ENCODE measurements around the gene GPR152. TPM values are rescaled to one million over a fixed set of nuclear protein-coding genes. Genes with fewer than 3 reads are reported as not detected.
A peak's percentile ranks its signal among the peaks of the same experiment; 100 is the strongest.
"Not testable (repeated sequence)": the region's sequence is repeated elsewhere in the genome, so short reads cannot be mapped to it uniquely, and the experiment has no call there.

Gene GPR152
- total and polyA plus RNA-seq, 4 experiments from 2014 or later = 0.35 to 1.7 TPM; not detected in 2

DNA sequence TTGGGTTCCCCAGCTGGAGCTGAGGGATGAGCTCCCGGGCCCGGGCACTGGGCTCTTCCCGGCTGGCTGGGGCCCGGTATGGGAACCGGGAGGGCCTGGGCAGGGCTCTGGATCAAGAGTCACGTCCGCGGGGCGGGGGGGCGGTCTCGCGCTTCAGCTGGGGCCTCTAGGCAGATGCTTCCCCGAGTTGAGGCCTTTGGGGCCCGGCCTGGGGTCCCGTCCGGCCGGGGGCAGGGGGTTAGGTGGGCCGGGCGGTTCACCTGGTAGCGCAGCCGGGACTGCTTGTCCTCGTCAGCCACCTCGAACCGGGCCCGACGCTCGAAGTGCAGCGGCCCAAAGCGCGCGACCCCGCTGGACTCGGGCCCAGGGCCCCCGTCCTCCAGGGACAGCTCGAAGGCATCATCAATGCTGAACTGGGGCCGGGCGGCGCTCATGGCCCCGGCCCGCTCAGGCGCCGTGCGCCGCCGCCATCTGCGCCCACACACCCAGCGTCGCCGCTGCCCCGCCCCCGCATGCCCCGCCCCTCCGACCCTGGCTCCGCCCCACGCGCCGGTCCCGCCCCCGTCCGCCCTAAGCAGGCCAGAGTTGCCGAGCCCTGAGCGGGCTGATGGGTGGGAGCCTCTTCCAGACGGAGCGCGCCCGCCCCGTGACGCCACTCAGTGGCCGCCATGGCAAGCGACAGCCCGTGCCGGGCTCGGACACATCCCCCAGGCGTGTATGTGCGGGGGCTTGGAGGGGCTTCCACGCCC is 16.4 kb upstream of the GPR152 start, which contains the start of gene TMEM134:
TSS of gene TMEM134 (minus strand) at position 493 of the 749 bp plus-strand sequence. CDS start at position 434, 59 bp downstream.
- ChIA-PET CTCF (ENCODE audit: partially characterized antibody) (interaction anchor here (0.8 to 4.8 kb wide), 19 partner anchors 9 to 206 kb away, joined by 3 to 38 read pairs (median 4); partner anchors contain the start of genes AIP, PITPNM1, PPP1CA and PTPRCAP), POLR2A (ENCODE audit: partially characterized antibody) (interaction anchor here (0.6 to 30.4 kb wide), 24 partner anchors 8 to 229 kb away, joined by 3 to 900 read pairs (median 8); partner anchors contain the start of genes AIP, CABP4, CDK2AP2 and CORO1B)
- peaks cover 16 to 38% (median 28%) of the 10 kb centered on the region in 4 donors for H3K4me1 Mint-ChIP-seq
- peak within 1 kb of the TSS; percentile 83 to 92 (median 90) for H3K4me3 Mint-ChIP-seq
- H3K36me3 Mint-ChIP-seq = peaks cover 0 to 7% of the 10 kb centered on the region in 2 donors
- peak; percentile 85 to 88 (median 88) for DNase-seq
- no peaks in the 10 kb centered on the region for H3K9me3 Mint-ChIP-seq
- Histone ChIP-seq H3K27me3 (ENCODE audit: insufficient read depth, low read length) (no peaks in the 10 kb centered on the region), H3K27ac (ENCODE audit: low read depth, low read length) (peak within 1 kb of the TSS; percentile 81), H3K4me1 (ENCODE audit: insufficient read depth, low read length) (peaks cover 48% of the 10 kb centered on the region), H3K9me3 (ENCODE audit: control insufficient read depth in 1 of 2, low read length in 2 of 2) (no peaks in the 10 kb centered on the region), H3K36me3 (ENCODE audit: insufficient read depth, low read length) (no peaks in the 10 kb centered on the region), H3K4me3 (ENCODE audit: low read length in 2 of 2) (peak within 1 kb of the TSS; percentile 78 to 79)
- no peaks in the 10 kb centered on the region for H3K27me3 Mint-ChIP-seq
- H3K27ac Mint-ChIP-seq = peak within 1 kb of the TSS; percentile 84 to 96 (median 91)
- intact Hi-C loops (cut with micrococcal nuclease) = loop anchor here (1.0 to 2.0 kb wide), 9 partner anchors 13 to 80 kb away; partner anchors contain the start of genes CORO1B, PPP1CA, PTPRCAP and RPS6KB2

DNA sequence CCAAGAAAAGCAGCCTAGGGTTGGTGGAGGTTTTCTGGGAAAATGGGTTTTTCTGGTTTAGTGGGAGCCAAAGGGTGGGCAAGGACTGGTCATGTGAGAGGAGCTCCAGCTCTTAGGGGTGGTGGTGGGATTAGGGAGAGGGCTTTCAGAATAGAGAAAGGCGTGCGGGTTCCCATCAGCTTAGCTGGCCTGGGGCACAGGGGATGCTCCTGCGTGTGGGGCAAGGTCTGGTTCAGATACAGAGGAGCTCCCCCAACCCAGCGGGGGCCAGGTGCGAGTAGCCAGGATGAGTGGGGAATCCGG is 15.9 kb upstream of the GPR152 start:
- intact Hi-C loops (cut with micrococcal nuclease) = loop anchor here (2.0 kb wide), 1 partner anchor 52 kb away; no protein-coding TSS in a partner anchor
- POLR2A ChIA-PET (ENCODE audit: partially characterized antibody) = interaction anchor here (0.6 to 30.4 kb wide), 24 partner anchors 9 to 228 kb away, joined by 3 to 900 read pairs (median 8); partner anchors contain the start of genes AIP, CABP4, CDK2AP2 and CORO1B

GRCh38 chr11:67468056-67468455 is 15.5 kb upstream of the GPR152 start:
- Histone ChIP-seq H3K9me3 (ENCODE audit: control insufficient read depth in 1 of 2, low read length in 2 of 2) (no peaks in the 10 kb centered on the region), H3K36me3 (ENCODE audit: insufficient read depth, low read length) (no peaks in the 10 kb centered on the region), H3K27me3 (ENCODE audit: insufficient read depth, low read length) (no peaks in the 10 kb centered on the region), H3K4me3 (ENCODE audit: low read length in 2 of 2) (peak overlapping the region; percentile 69 to 78), H3K27ac (ENCODE audit: low read depth, low read length) (peak overlapping the region; percentile 81), H3K4me1 (ENCODE audit: insufficient read depth, low read length) (peaks cover 48% of the 10 kb centered on the region)
- Mint-ChIP-seq H3K27me3 (no peaks in the 10 kb centered on the region), H3K4me3 (peak overlapping the region; percentile 81 to 92 (median 90)), H3K27ac (peak overlapping the region; percentile 84 to 96 (median 91)), H3K4me1 (peaks cover 16 to 39% (median 28%) of the 10 kb centered on the region in 4 donors), H3K9me3 (no peaks in the 10 kb centered on the region), H3K36me3 (peaks cover 0 to 7% of the 10 kb centered on the region in 2 donors)
- ChIA-PET CTCF (ENCODE audit: partially characterized antibody) (interaction anchor here (0.8 to 4.8 kb wide), 14 partner anchors 10 to 205 kb away, joined by 3 to 38 read pairs (median 5); partner anchors contain the start of genes AIP, PITPNM1, PPP1CA and PTPRCAP), POLR2A (ENCODE audit: partially characterized antibody) (interaction anchor here (0.7 to 30.4 kb wide), 21 partner anchors 10 to 228 kb away, joined by 3 to 900 read pairs (median 8); partner anchors contain the start of genes AIP, CABP4, CDK2AP2 and CORO1B)
- DNase-seq = no peak
- intact Hi-C loops (cut with micrococcal nuclease) = loop anchor here (2.0 kb wide), 1 partner anchor 51 kb away; no protein-coding TSS in a partner anchor

More for the DNA sequence above, 15.9 kb upstream of the GPR152 start:
- peaks cover 0 to 7% of the 10 kb centered on the region in 2 donors for H3K36me3 Mint-ChIP-seq
- CTCF ChIA-PET (ENCODE audit: partially characterized antibody) = interaction anchor here (0.8 to 4.8 kb wide), 15 partner anchors 9 to 206 kb away, joined by 3 to 38 read pairs (median 5); partner anchors contain the start of genes AIP, PITPNM1, PPP1CA and PTPRCAP
- H3K36me3 ChIP-seq (ENCODE audit: insufficient read depth, low read length) = no peaks in the 10 kb centered on the region
- H3K27me3 ChIP-seq (ENCODE audit: insufficient read depth, low read length) = no peaks in the 10 kb centered on the region
- peak overlapping the region; percentile 81 for H3K27ac ChIP-seq (ENCODE audit: low read depth, low read length)
- no peaks in the 10 kb centered on the region for H3K9me3 ChIP-seq (ENCODE audit: control insufficient read depth in 1 of 2, low read length in 2 of 2)
- peaks cover 48% of the 10 kb centered on the region for H3K4me1 ChIP-seq (ENCODE audit: insufficient read depth, low read length)
- DNase-seq = no peak
- H3K4me3 Mint-ChIP-seq = peak overlapping the region; percentile 81 to 92 (median 90)
- peak overlapping the region; percentile 84 to 96 (median 91) for H3K27ac Mint-ChIP-seq
- peaks cover 16 to 39% (median 28%) of the 10 kb centered on the region in 4 donors for H3K4me1 Mint-ChIP-seq
- peak overlapping the region; percentile 69 to 78 for H3K4me3 ChIP-seq (ENCODE audit: low read length in 2 of 2)
- no peaks in the 10 kb centered on the region for H3K27me3 Mint-ChIP-seq
- no peaks in the 10 kb centered on the region for H3K9me3 Mint-ChIP-seq

DNA sequence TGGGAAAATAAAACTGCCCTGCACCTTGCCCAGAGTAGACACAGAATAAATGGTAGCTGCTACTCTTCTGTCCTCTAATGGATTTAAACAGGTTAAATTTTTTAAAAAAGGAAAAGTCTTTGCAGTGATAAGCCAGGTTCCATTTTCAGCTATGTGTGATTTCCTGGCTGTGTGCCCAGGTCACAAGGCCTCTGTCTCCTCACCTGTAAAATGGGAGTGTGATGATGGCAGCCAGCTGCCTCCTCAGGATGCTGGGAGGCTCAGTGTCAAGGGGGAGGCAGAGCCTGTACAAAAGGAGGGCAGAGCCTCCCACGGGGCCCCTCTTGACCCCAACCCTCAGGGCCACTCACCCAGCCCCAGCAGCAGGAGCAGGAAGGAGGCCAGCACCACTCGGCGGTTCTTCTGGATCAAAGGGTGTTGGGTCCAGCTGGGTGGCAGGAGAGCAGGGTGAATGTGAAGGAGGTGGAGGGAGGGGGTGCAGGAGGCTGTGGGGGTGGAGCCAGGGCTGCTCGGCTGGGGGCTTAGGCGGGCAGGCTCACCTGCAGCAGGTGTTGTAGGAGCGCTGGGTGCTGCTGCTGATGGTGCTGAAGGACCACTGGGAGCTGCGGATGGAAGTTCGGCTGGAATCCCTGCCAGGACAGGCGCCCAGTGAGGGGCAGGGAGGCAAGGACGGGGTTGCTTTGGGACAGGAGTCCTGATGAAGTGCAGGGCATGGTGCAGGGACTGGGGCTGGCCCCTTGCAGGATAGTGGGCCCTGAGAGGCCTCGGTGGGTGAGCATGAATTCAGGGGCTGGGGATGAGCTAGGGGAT is 14.6 kb upstream of the GPR152 start:
- no peak for DNase-seq
- Mint-ChIP-seq H3K27ac (peak overlapping the region; percentile 50 to 90 (median 78)), H3K27me3 (no peaks in the 10 kb centered on the region), H3K9me3 (no peaks in the 10 kb centered on the region), H3K4me1 (peaks cover 16 to 39% (median 28%) of the 10 kb centered on the region in 4 donors), H3K4me3 (peak overlapping the region in 7 of 8 donors; percentile 76 to 92 (median 89)), H3K36me3 (peaks cover 0 to 7% of the 10 kb centered on the region in 2 donors)
- Histone ChIP-seq H3K27me3 (ENCODE audit: insufficient read depth, low read length) (no peaks in the 10 kb centered on the region), H3K4me3 (ENCODE audit: low read length in 2 of 2) (no peak overlapping the region), H3K36me3 (ENCODE audit: insufficient read depth, low read length) (no peaks in the 10 kb centered on the region), H3K27ac (ENCODE audit: low read depth, low read length) (peak overlapping the region; percentile 81), H3K9me3 (ENCODE audit: control insufficient read depth in 1 of 2, low read length in 2 of 2) (no peaks in the 10 kb centered on the region), H3K4me1 (ENCODE audit: insufficient read depth, low read length) (peaks cover 48% of the 10 kb centered on the region)
- ChIA-PET POLR2A (ENCODE audit: partially characterized antibody) (interaction anchor here (0.8 to 30.4 kb wide), 16 partner anchors 16 to 180 kb away, joined by 3 to 900 read pairs (median 19); partner anchors contain the start of genes AIP, CDK2AP2, CORO1B and PITPNM1), CTCF (ENCODE audit: partially characterized antibody) (interaction anchor here (0.9 to 4.8 kb wide), 6 partner anchors 16 to 116 kb away, joined by 3 to 38 read pairs (median 7); partner anchors contain the start of genes AIP, PITPNM1, PPP1CA and PTPRCAP)
- intact Hi-C loops (cut with micrococcal nuclease) = no loop called here

GRCh38 chr11:67466367-67466766 is 13.8 kb upstream of the GPR152 start:
- Mint-ChIP-seq H3K36me3 (peaks cover 0 to 7% of the 10 kb centered on the region in 2 donors), H3K9me3 (no peaks in the 10 kb centered on the region), H3K27me3 (no peaks in the 10 kb centered on the region), H3K4me3 (peak overlapping the region in 2 of 8 donors; percentile 29 to 38), H3K4me1 (peaks cover 15 to 39% (median 26%) of the 10 kb centered on the region in 4 donors), H3K27ac (peak overlapping the region in 5 of 7 donors; percentile 30 to 79 (median 70))
- POLR2A ChIA-PET (ENCODE audit: partially characterized antibody) = interaction anchor here (0.7 to 30.4 kb wide), 13 partner anchors 12 to 113 kb away, joined by 3 to 900 read pairs (median 21); partner anchors contain the start of genes AIP, CDK2AP2, CORO1B and POLD4
- Histone ChIP-seq H3K27ac (ENCODE audit: low read depth, low read length) (no peak overlapping the region), H3K9me3 (ENCODE audit: control insufficient read depth in 1 of 2, low read length in 2 of 2) (no peaks in the 10 kb centered on the region), H3K4me1 (ENCODE audit: insufficient read depth, low read length) (peaks cover 48% of the 10 kb centered on the region), H3K27me3 (ENCODE audit: insufficient read depth, low read length) (no peaks in the 10 kb centered on the region), H3K36me3 (ENCODE audit: insufficient read depth, low read length) (no peaks in the 10 kb centered on the region), H3K4me3 (ENCODE audit: low read length in 2 of 2) (no peak overlapping the region)
- intact Hi-C loops (cut with micrococcal nuclease) = no loop called here
- CTCF ChIA-PET (ENCODE audit: partially characterized antibody) = interaction anchor here (0.9 to 4.8 kb wide), 5 partner anchors 29 to 115 kb away, joined by 3 to 38 read pairs (median 4); partner anchors contain the start of genes POLD4, PPP1CA, PTPRCAP and RAD9A
- DNase-seq = no peak

DNA sequence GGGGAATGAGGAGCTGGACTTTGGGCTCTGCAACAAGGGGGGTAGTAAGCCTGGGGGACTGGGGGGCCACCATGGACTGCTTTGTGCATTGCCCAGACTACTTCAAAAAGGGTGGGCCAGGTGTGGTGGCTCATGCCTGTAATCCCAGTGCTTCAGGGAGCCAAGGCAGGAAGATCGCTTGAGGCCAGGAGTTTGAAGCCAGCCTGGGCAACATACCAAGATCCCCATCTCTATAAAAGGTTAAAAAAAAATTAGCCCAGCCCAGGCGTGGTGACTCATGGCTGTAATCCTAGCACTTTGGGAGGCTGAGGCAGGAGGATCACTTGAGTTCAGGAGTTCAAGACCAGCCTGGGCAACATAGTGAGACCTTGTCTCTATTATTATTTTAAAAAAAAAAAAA is 13.0 kb upstream of the GPR152 start:
- H3K4me1 Mint-ChIP-seq = peaks cover 13 to 39% (median 24%) of the 10 kb centered on the region in 4 donors
- H3K36me3 ChIP-seq (ENCODE audit: insufficient read depth, low read length); intact Hi-C loops (cut with micrococcal nuclease); H3K27me3 Mint-ChIP-seq; DNase-seq; H3K36me3 Mint-ChIP-seq; H3K9me3 Mint-ChIP-seq; H3K9me3 ChIP-seq (ENCODE audit: control insufficient read depth in 1 of 2, low read length in 2 of 2); H3K27me3 ChIP-seq (ENCODE audit: insufficient read depth, low read length): not testable (repeated sequence)
- Histone ChIP-seq H3K4me1 (ENCODE audit: insufficient read depth, low read length) (peaks cover 48% of the 10 kb centered on the region), H3K4me3 (ENCODE audit: low read length in 2 of 2) (peak overlapping the region; percentile 61), H3K27ac (ENCODE audit: low read depth, low read length) (peak overlapping the region; percentile 92)
- H3K27ac Mint-ChIP-seq = peak overlapping the region; percentile 87 to 96 (median 93)
- CTCF ChIA-PET (ENCODE audit: partially characterized antibody) = interaction anchor here (0.8 to 4.8 kb wide), 7 partner anchors 17 to 114 kb away, joined by 3 to 38 read pairs (median 4); partner anchors contain the start of genes AIP, POLD4, PPP1CA and PTPRCAP
- H3K4me3 Mint-ChIP-seq = peak overlapping the region; percentile 85 to 89 (median 86)
- POLR2A ChIA-PET (ENCODE audit: partially characterized antibody) = interaction anchor here (0.6 to 30.4 kb wide), 21 partner anchors 9 to 226 kb away, joined by 3 to 900 read pairs (median 5); partner anchors contain the start of genes AIP, CLCF1, CORO1B and POLD4

All from CD4-positive, alpha-beta memory T cell (primary cell).